Activated CD4-positive, alpha-beta T cell treated with anti-CD3 and anti-CD28 coated beads for 36 hours (primary cell): ENCODE data around the gene CETN2. TPM values are rescaled to one million over a fixed set of nuclear protein-coding genes. Genes with fewer than 3 reads are reported as not detected.
"Not testable (repeated sequence)": the region's sequence is repeated elsewhere in the genome, so short reads cannot be mapped to it uniquely, and the experiment has no call there.

ENCODE experiments used
- ATAC-seq: fragments of 200-7000 bp; cut with Tn5 transposase; one replicate; pipeline ENCODE4 v1.10.0; 2021; ENCODE audit warnings: mild to moderate bottlenecking, moderate library complexity
- CTCF ChIA-PET: fragments of 350-600 bp; sonication (Branson Sonifier 250); formaldehyde crosslinking; loops from one replicate; lab custom pipeline; 2021; ENCODE audit warnings: antibody characterized with exemption; lab: Charles Lee
- POLR2A ChIA-PET: fragments of 350-600 bp; sonication (Branson Sonifier 250); formaldehyde crosslinking; loops from one replicate; lab custom pipeline; 2021; ENCODE audit warnings: antibody characterized with exemption, inconsistent platforms; lab: Charles Lee
- DNase-seq: peaks from one replicate; pipeline ENCODE4 v3.0.0-alpha.2; 2020
- H3K27ac Mint-ChIP-seq: one replicate; pipeline ENCODE4 v1.8.0; 2021; ENCODE audit warnings: mixed read lengths
- H3K27me3 Mint-ChIP-seq: one replicate; pipeline ENCODE4 v1.8.0; 2021; ENCODE audit warnings: mixed read lengths
- H3K36me3 Mint-ChIP-seq: one replicate; pipeline ENCODE4 v1.8.0; 2021; ENCODE audit warnings: low read depth, mixed read lengths
- H3K4me1 Mint-ChIP-seq: one replicate; pipeline ENCODE4 v1.8.0; 2021; ENCODE audit warnings: mixed read lengths
- H3K4me3 Mint-ChIP-seq: one replicate; pipeline ENCODE4 v1.8.0; 2021; ENCODE audit warnings: mild to moderate bottlenecking, moderate library complexity, mixed read lengths
- H3K9me3 Mint-ChIP-seq: one replicate; pipeline ENCODE4 v1.8.0; 2021; ENCODE audit warnings: low read depth, mixed read lengths
- intact Hi-C, 2 experiments: fragments of 100-400 bp; cut with DNase I in 1 of 2; cut with micrococcal nuclease in 1 of 2; formaldehyde crosslinking; loops; one replicate each; pipeline versions ENCODE4 v1.14.2 to v1.15.1; 2022 to 2024; cut with DNase I, micrococcal nuclease
- total RNA-seq, 2 experiments: library from RNA; stranded (reverse); gene quantifications; one replicate each; pipeline ENCODE4 v1.2.3, GENCODE V29; 2021

Gene CETN2
- total RNA-seq, 2 experiments from 2014 or later: 11.2 to 13.1 TPM

- ChIA-PET POLR2A (no interaction called here), CTCF (no interaction called here)
- H3K4me3 Mint-ChIP-seq: no peak overlapping the region
- ATAC-seq (no peak), DNase-seq (no peak)
- peaks cover 5% of the 10 kb centered on the region for H3K4me1 Mint-ChIP-seq
- intact Hi-C loops: no loop called here
- no peak overlapping the region for H3K27ac Mint-ChIP-seq
- H3K9me3 Mint-ChIP-seq: no peaks in the 10 kb centered on the region
- no peaks in the 10 kb centered on the region for H3K27me3 Mint-ChIP-seq
- H3K36me3 Mint-ChIP-seq: peaks cover 11% of the 10 kb centered on the region
These were observed 30.6 kb upstream of the CETN2 start for GRCh38 chrX:152861116-152861515.

- Mint-ChIP-seq H3K36me3 (peaks cover 24% of the 10 kb centered on the region), H3K27ac (no peak overlapping the region), H3K4me3 (no peak overlapping the region), H3K4me1 (peaks cover 5% of the 10 kb centered on the region), H3K9me3 (no peaks in the 10 kb centered on the region), H3K27me3 (no peaks in the 10 kb centered on the region)
- CTCF ChIA-PET: no interaction called here
- no peak for ATAC-seq
- intact Hi-C loops: no loop called here
- POLR2A ChIA-PET: no interaction called here
- no peak for DNase-seq
These were observed 23.4 kb upstream of the CETN2 start for GRCh38 chrX:152853986-152854385.

DNA sequence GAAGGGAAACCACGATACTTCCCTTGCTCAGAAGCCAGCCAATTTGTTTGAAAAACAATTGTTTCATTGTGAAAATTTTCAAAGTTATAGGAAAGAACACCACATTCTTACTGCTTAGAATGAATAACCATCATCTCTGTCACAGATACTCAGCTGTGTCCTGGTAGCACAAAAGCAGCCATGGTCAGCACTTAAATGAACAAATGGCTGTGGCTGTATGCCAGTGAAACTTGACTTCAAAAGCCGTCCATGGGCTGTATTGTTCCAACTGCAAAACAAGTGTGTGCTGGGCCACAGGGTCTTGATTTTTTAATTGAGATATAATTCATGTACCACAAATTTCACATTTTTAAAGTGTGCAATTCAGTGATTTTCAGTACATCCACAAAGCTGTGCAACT, 19.9 kb upstream of the CETN2 start:
- no peak for ATAC-seq
- DNase-seq: no peak
- ChIA-PET CTCF (no interaction called here), POLR2A (no interaction called here)
- no peaks in the 10 kb centered on the region for H3K9me3 Mint-ChIP-seq
- no peak overlapping the region for H3K4me3 Mint-ChIP-seq
- intact Hi-C loops: no loop called here
- no peak overlapping the region for H3K27ac Mint-ChIP-seq
- no peaks in the 10 kb centered on the region for H3K27me3 Mint-ChIP-seq
- H3K36me3 Mint-ChIP-seq: peaks cover 27% of the 10 kb centered on the region
- no peaks in the 10 kb centered on the region for H3K4me1 Mint-ChIP-seq

- no peak for ATAC-seq
- no peak for DNase-seq
- no peaks in the 10 kb centered on the region for H3K4me1 Mint-ChIP-seq
- H3K36me3 Mint-ChIP-seq: peaks cover 11% of the 10 kb centered on the region
- ChIA-PET CTCF (no interaction called here), POLR2A (no interaction called here)
- no peaks in the 10 kb centered on the region for H3K9me3 Mint-ChIP-seq
- intact Hi-C loops: no loop called here
- H3K27me3 Mint-ChIP-seq: no peaks in the 10 kb centered on the region
- H3K4me3 Mint-ChIP-seq: no peak overlapping the region
- H3K27ac Mint-ChIP-seq: no peak overlapping the region
These were observed 16.7 kb upstream of the CETN2 start for GRCh38 chrX:152847281-152847680.

- H3K27ac Mint-ChIP-seq: no peak overlapping the region
- no peaks in the 10 kb centered on the region for H3K9me3 Mint-ChIP-seq
- intact Hi-C loops: no loop called here
- ChIA-PET CTCF (no interaction called here), POLR2A (no interaction called here)
- H3K4me1 Mint-ChIP-seq: no peaks in the 10 kb centered on the region
- H3K4me3 Mint-ChIP-seq: no peak overlapping the region
- no peak for ATAC-seq
- no peaks in the 10 kb centered on the region for H3K27me3 Mint-ChIP-seq
- no peak for DNase-seq
- H3K36me3 Mint-ChIP-seq: peaks cover 6% of the 10 kb centered on the region
These were observed 15.2 kb upstream of the CETN2 start for GRCh38 chrX:152845618-152846240.

DNA sequence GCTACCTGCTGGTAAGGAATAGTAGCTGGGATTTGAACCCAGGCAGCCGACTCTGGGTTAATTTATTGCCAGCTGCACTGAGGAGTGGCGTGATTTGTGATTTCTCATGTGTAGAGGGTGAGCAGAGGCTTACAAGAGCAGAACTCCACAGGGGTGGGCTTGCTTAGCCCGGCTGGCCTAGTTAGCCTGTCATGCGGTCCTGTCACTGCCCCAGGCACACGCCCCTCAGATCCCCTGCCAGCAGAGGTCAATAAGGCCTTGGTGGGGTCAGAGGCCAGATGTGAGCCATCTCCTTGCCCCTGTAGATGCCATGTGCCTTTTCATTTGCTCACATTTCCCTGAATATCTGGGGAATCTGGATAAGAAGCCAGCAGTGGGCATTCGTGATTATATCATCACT, 13.7 kb upstream of the CETN2 start:
- CTCF ChIA-PET: no interaction called here
- DNase-seq: no peak
- POLR2A ChIA-PET: no interaction called here
- ATAC-seq: no peak
- Mint-ChIP-seq H3K27ac (no peak overlapping the region), H3K9me3 (no peaks in the 10 kb centered on the region), H3K4me1 (peaks cover 6% of the 10 kb centered on the region), H3K4me3 (no peak overlapping the region), H3K36me3 (peaks cover 6% of the 10 kb centered on the region), H3K27me3 (no peaks in the 10 kb centered on the region)
- intact Hi-C loops: no loop called here

GRCh38 chrX:152843852-152844251, 13.3 kb upstream of the CETN2 start:
- H3K4me3 Mint-ChIP-seq: no peak overlapping the region
- peaks cover 6% of the 10 kb centered on the region for H3K4me1 Mint-ChIP-seq
- intact Hi-C loops: no loop called here
- H3K27ac Mint-ChIP-seq: no peak overlapping the region
- ATAC-seq (no peak), DNase-seq (no peak)
- H3K36me3 Mint-ChIP-seq: peaks cover 7% of the 10 kb centered on the region
- no peaks in the 10 kb centered on the region for H3K9me3 Mint-ChIP-seq
- H3K27me3 Mint-ChIP-seq: no peaks in the 10 kb centered on the region
- ChIA-PET POLR2A (no interaction called here), CTCF (no interaction called here)

DNA sequence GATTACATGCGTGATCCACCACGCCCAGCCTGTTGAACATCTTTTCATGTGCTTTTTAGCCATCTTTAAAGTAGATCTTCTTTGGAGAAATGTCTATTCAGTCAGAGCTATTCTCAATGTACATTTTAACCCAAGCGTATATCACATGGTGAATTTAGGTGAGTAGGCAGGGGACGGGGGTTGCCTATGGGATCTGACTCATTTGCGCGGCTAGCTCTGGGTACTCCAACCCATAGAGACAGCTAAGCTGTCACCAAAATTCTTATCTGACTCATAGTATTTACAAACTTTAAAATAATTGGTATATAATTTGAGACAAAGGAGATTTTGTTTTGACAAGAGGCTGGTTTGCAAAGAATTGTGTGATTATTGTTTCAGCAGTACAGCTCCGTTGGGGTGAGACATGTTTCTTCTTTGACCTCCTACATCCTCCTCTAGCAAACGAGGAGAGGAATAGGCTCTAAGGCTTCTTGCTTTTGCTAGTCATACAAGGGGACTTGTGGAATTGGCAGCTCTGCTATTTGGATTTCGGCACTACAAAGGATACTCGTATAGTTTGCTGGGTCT, 12.3 kb upstream of the CETN2 start:
- Mint-ChIP-seq H3K4me3 (no peak overlapping the region), H3K27me3 (no peaks in the 10 kb centered on the region), H3K36me3 (peaks cover 7% of the 10 kb centered on the region), H3K4me1 (peaks cover 11% of the 10 kb centered on the region), H3K27ac (no peak overlapping the region), H3K9me3 (no peaks in the 10 kb centered on the region)
- DNase-seq: no peak
- ATAC-seq: no peak
- POLR2A ChIA-PET: no interaction called here
- CTCF ChIA-PET: no interaction called here
- intact Hi-C loops: no loop called here

DNA sequence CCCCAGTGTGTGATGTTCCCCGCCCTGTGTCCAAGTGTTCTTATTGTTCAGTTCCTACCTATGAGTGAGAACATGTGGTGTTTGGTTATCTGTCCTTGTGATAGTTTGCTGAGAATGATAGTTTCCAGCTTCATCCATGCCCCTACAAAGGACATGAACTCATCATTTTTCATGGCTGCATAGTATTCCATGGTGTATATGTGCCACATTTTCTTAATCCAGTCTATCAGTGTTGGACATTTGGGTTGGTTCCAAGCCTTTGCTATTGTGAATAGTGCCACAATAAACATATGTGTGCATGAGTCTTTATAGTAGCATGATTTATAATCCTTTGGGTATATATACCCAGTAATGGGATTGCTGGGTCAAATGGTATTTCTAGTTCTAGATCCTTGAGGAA, 4.9 kb upstream of the CETN2 start:
- H3K9me3 Mint-ChIP-seq, H3K27me3 Mint-ChIP-seq, DNase-seq, CTCF ChIA-PET, ATAC-seq, H3K4me3 Mint-ChIP-seq, H3K27ac Mint-ChIP-seq, POLR2A ChIA-PET: not testable (repeated sequence)
- Mint-ChIP-seq H3K4me1 (peaks cover 26% of the 10 kb centered on the region), H3K36me3 (peaks cover 23% of the 10 kb centered on the region)
- intact Hi-C loops: loop anchor here in 1 of 2 experiments (10.0 kb wide), 1 partner anchor 1431 kb away; no protein-coding TSS in a partner anchor

DNA sequence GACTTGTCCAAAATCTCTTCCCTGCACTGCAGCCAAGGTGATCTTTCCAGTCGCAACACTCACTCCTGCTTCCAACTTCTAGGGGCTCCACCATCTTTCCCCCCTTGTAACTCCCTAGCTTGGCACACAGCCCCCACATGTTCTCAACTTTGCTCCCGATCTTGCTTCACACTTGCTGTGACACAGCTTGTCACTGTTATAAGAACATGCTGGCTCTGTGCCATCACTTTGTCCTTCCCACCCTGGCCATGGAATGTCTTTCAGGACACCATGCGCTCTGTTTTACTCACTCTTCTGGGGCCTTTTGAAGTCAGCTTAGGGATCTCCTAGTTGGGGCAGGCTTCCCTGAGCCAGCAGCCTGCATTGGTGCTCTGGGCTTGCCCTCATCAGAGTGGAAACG, 2.8 kb upstream of the CETN2 start:
- H3K27me3 Mint-ChIP-seq: no peaks in the 10 kb centered on the region
- DNase-seq (no peak), ATAC-seq (no peak)
- POLR2A ChIA-PET: no interaction called here
- peaks cover 22% of the 10 kb centered on the region for H3K4me1 Mint-ChIP-seq
- intact Hi-C loops: loop anchor here (5.0 to 10.0 kb wide), 3 partner anchors 94 to 1436 kb away; partner anchors contain the start of gene VMA21 (in 1 of the 2)
- H3K9me3 Mint-ChIP-seq: no peaks in the 10 kb centered on the region
- H3K4me3 Mint-ChIP-seq: no peak overlapping the region
- CTCF ChIA-PET: no interaction called here
- H3K27ac Mint-ChIP-seq: no peak overlapping the region
- H3K36me3 Mint-ChIP-seq: peaks cover 18% of the 10 kb centered on the region

DNA sequence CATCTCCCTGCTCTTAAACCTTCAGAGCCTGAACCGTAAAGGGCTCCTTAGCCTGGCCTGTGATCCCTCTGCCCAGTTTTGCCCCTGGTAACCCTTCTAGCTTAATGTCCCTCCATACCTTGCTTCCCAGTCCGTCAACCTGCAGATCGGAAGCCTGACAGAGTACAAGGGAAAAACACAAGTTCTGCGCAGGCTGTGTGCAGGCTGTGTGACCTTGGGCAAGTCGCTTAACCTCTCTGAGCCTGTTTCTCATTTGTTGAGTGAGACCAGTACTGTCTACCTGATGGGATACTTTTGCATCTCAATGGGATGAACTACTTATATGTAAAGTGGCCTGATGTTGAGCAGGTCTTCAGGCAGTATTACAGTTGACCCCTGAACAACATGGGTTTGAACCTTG, 2.0 kb upstream of the CETN2 start:
- H3K4me1 Mint-ChIP-seq: peaks cover 19% of the 10 kb centered on the region
- H3K27me3 Mint-ChIP-seq: no peaks in the 10 kb centered on the region
- peak overlapping the region; percentile 83 for H3K4me3 Mint-ChIP-seq
- H3K9me3 Mint-ChIP-seq: no peaks in the 10 kb centered on the region
- H3K27ac Mint-ChIP-seq: peak overlapping the region; percentile 42
- intact Hi-C loops: loop anchor here (5.0 to 10.0 kb wide), 3 partner anchors 95 to 1435 kb away; partner anchors contain the start of gene VMA21 (in 1 of the 2)
- ATAC-seq (no peak), DNase-seq (no peak)
- ChIA-PET CTCF (interaction anchor here (0.6 kb wide), 1 partner anchor 81 kb away, joined by 3 read pairs; no protein-coding TSS in a partner anchor), POLR2A (no interaction called here)
- H3K36me3 Mint-ChIP-seq: peaks cover 17% of the 10 kb centered on the region

GRCh38 chrX:152831391-152831790, 834 bp upstream of the CETN2 start:
- Mint-ChIP-seq H3K4me3 (peak overlapping the region; percentile 83), H3K27me3 (no peaks in the 10 kb centered on the region), H3K4me1 (peaks cover 19% of the 10 kb centered on the region), H3K36me3 (peaks cover 12% of the 10 kb centered on the region), H3K9me3 (no peaks in the 10 kb centered on the region), H3K27ac (peak overlapping the region; percentile 78)
- DNase-seq (no peak), ATAC-seq (no peak)
- CTCF ChIA-PET: interaction anchor here (0.6 to 0.8 kb wide), 2 partner anchors 27 to 129 kb away, joined by 3 to 4 read pairs; no protein-coding TSS in a partner anchor
- POLR2A ChIA-PET: interaction anchor here (1.4 kb wide), 1 partner anchor 10 kb away, joined by 6 read pairs; no protein-coding TSS in a partner anchor
- intact Hi-C loops: loop anchor here (2.0 to 10.0 kb wide), 4 partner anchors 96 to 1933 kb away; partner anchors contain the start of genes CD99L2 (in 1 of the 2) and VMA21 (in 1 of the 2)
